H1 (cell line): ENCODE measurements around the gene C3orf62. TPM values are rescaled to one million over a fixed set of nuclear protein-coding genes. Genes with fewer than 3 reads are reported as not detected.

Experiments used
- CTCF ChIA-PET: fragments of 300-600 bp; sonication (Branson Sonifier 250); formaldehyde crosslinking; loops from one replicate; lab custom pipeline; 2021; ENCODE audit not compliant: partially characterized antibody; lab: Charles Lee
- POLR2A ChIA-PET: fragments of 300-600 bp; sonication (Branson Sonifier 250); formaldehyde crosslinking; loops from one replicate; lab custom pipeline; 2021; ENCODE audit warnings: inconsistent platforms; ENCODE audit not compliant: partially characterized antibody; lab: Charles Lee
- DNase-seq, 2 experiments: peaks; one replicate each; pipeline versions ENCODE4 v3.0.0 to v3.0.0-alpha.2; 2010 to 2022; ENCODE audit warnings: low spot score in 2 of 2, low read depth in 1 of 2, mixed read lengths in 1 of 2
- FAIRE-seq: peaks from 2 replicates; lab custom pipeline; 2011; peaks lifted over from hg19 to GRCh38; lab: Jason Lieb, UNC
- H2AFZ ChIP-seq: 2 replicates; pipeline ENCODE4 v1.8.1; 2012; ENCODE audit warnings: low read length, inconsistent platforms
- H2AK5ac ChIP-seq: 2 replicates; pipeline ENCODE4 v1.6.1; 2013; ENCODE audit warnings: low read depth, low read length
- H2BK120ac ChIP-seq: replicated peaks from 2 replicates; pipeline ENCODE3; 2013; ENCODE audit warnings: low read depth, low read length, inconsistent platforms
- H2BK12ac ChIP-seq: 2 replicates; pipeline ENCODE4 v1.6.1; 2013; ENCODE audit warnings: low read depth, low read length
- H2BK15ac ChIP-seq: 2 replicates; pipeline ENCODE4 v1.6.1; 2013; ENCODE audit warnings: low read length
- H2BK20ac ChIP-seq: 2 replicates; pipeline ENCODE4 v1.6.1; 2013; ENCODE audit warnings: low read length
- H2BK5ac ChIP-seq: 2 replicates; pipeline ENCODE4 v1.6.1; 2013; ENCODE audit warnings: low read depth, low read length
- H3K14ac ChIP-seq: 2 replicates; pipeline ENCODE4 v1.6.1; 2013; ENCODE audit warnings: inconsistent platforms; ENCODE audit not compliant: insufficient read length
- H3K18ac ChIP-seq: 2 replicates; pipeline ENCODE4 v1.6.1; 2013; ENCODE audit warnings: low read length; ENCODE audit errors: extremely low read depth
- H3K23ac ChIP-seq: 2 replicates; pipeline ENCODE4 v1.6.1; 2013; ENCODE audit warnings: inconsistent platforms; ENCODE audit not compliant: insufficient read length
- H3K23me2 ChIP-seq: 2 replicates; pipeline ENCODE4 v1.6.1; 2013; ENCODE audit warnings: low read depth, low read length
- H3K27ac ChIP-seq: 2 replicates; pipeline ENCODE4 v1.6.1; 2011; ENCODE audit warnings: low read depth, low read length, inconsistent platforms
- H3K27me3 ChIP-seq, 4 experiments: replicated peaks in 1 of 4; 1 replicate in 1 of 4; 2 replicates in 3 of 4; pipeline versions ENCODE4 v1.6.1 to v1.8.1; 2011 to 2013; ENCODE audit warnings: low read length in 3 of 4, mild to moderate bottlenecking in 3 of 4, inconsistent platforms in 2 of 4, mixed read lengths in 2 of 4, moderate library complexity in 1 of 4; ENCODE audit not compliant: control insufficient read depth in 3 of 4, insufficient read depth in 3 of 4; ENCODE audit errors: extremely low read depth in 1 of 4
- H3K36me3 ChIP-seq, 4 experiments: 2 replicates each; pipeline versions ENCODE4 v1.6.1 to v1.8.1; 2011 to 2013; ENCODE audit warnings: mild to moderate bottlenecking in 4 of 4, low read length in 3 of 4, moderate library complexity in 2 of 4, control low read depth in 1 of 4, inconsistent platforms in 1 of 4; ENCODE audit not compliant: insufficient read depth in 4 of 4, control insufficient read depth in 2 of 4
- H3K4ac ChIP-seq: replicated peaks from 2 replicates; pipeline ENCODE3; 2013; ENCODE audit warnings: low read length, low read depth, mixed read lengths, inconsistent platforms; ENCODE audit not compliant: insufficient read length
- H3K4me1 ChIP-seq, 4 experiments: replicated peaks in 1 of 4; 1 replicate in 1 of 4; 2 replicates in 3 of 4; pipeline versions ENCODE4 v1.6.1 to v1.8.1; 2011 to 2013; ENCODE audit warnings: low read length in 3 of 4, inconsistent platforms in 2 of 4, mixed read lengths in 1 of 4; ENCODE audit not compliant: insufficient read depth in 4 of 4, control insufficient read depth in 3 of 4
- H3K4me2 ChIP-seq, 2 experiments: 2 replicates each; pipeline versions ENCODE4 v1.6.1 to v1.8.1; 2011 to 2013; ENCODE audit warnings: low read depth in 2 of 2, low read length in 2 of 2, control low read depth in 1 of 2, inconsistent platforms in 1 of 2, mild to moderate bottlenecking in 1 of 2; ENCODE audit not compliant: insufficient read depth in 1 of 2
- H3K4me3 ChIP-seq, 4 experiments: fragments of 200-600, 300-600 bp in 1 of 4; sonication (generic), shearing (Covaris generic), sonication (Bioruptor Twin) in 1 of 4; 2 replicates each; pipeline versions ENCODE4 v1.5.1 to v1.8.1; 2011 to 2016; ENCODE audit warnings: low read length in 4 of 4, low read depth in 3 of 4, control low read depth in 2 of 4, inconsistent platforms in 2 of 4, mild to moderate bottlenecking in 2 of 4, mixed read lengths in 1 of 4, moderate library complexity in 1 of 4; ENCODE audit not compliant: insufficient read depth in 2 of 4; ENCODE audit errors: extremely low read depth in 1 of 4
- H3K56ac ChIP-seq: replicated peaks from 2 replicates; pipeline ENCODE3; 2013; ENCODE audit warnings: low read depth, mild to moderate bottlenecking, mixed read lengths, low read length, inconsistent platforms; ENCODE audit not compliant: insufficient read length
- H3K79me1 ChIP-seq: 2 replicates; pipeline ENCODE4 v1.6.1; 2013; ENCODE audit warnings: low read depth, low read length, control low read depth
- H3K79me2 ChIP-seq, 2 experiments: 2 replicates each; pipeline versions ENCODE4 v1.6.1 to v1.8.1; 2012 to 2013; ENCODE audit warnings: low read length in 2 of 2, mild to moderate bottlenecking in 2 of 2, inconsistent platforms in 1 of 2; ENCODE audit not compliant: insufficient read depth in 2 of 2, control insufficient read depth in 1 of 2
- H3K9ac ChIP-seq, 4 experiments: replicated peaks in 1 of 4; 1 replicate in 1 of 4; 2 replicates in 3 of 4; pipeline versions ENCODE4 v1.6.1 to v1.8.1; 2011 to 2013; ENCODE audit warnings: low read depth in 3 of 4, low read length in 3 of 4, control low read depth in 2 of 4, mild to moderate bottlenecking in 2 of 4, moderate library complexity in 2 of 4, inconsistent platforms in 1 of 4; ENCODE audit errors: extremely low read depth in 1 of 4
- H3K9me3 ChIP-seq, 2 experiments: 2 replicates each; pipeline versions ENCODE4 v1.6.1 to v1.8.1; 2012 to 2013; ENCODE audit warnings: mild to moderate bottlenecking in 2 of 2, moderate library complexity in 2 of 2, control low read depth in 1 of 2, inconsistent platforms in 1 of 2, low read depth in 1 of 2, low read length in 1 of 2, mixed read lengths in 1 of 2; ENCODE audit not compliant: insufficient read depth in 2 of 2
- H4K20me1 ChIP-seq, 2 experiments: replicated peaks in 1 of 2; 2 replicates each; pipeline versions ENCODE3 to v1.8.1; 2011 to 2013; ENCODE audit warnings: inconsistent platforms in 2 of 2, low read length in 2 of 2, mild to moderate bottlenecking in 1 of 2; ENCODE audit not compliant: insufficient read depth in 2 of 2, control insufficient read depth in 1 of 2
- H4K5ac ChIP-seq: 2 replicates; pipeline ENCODE4 v1.6.1; 2013; ENCODE audit warnings: low read length, low read depth, mixed read lengths, inconsistent platforms; ENCODE audit not compliant: insufficient read length
- H4K8ac ChIP-seq: 2 replicates; pipeline ENCODE4 v1.8.0; 2013; ENCODE audit warnings: mild to moderate bottlenecking, moderate library complexity, low read length, inconsistent platforms; ENCODE audit not compliant: insufficient read depth; ENCODE audit errors: extremely low read depth
- H4K91ac ChIP-seq: replicated peaks from 2 replicates; pipeline ENCODE3; 2013; ENCODE audit warnings: low read length, mixed read lengths, inconsistent platforms; ENCODE audit not compliant: insufficient read length
- ASH2L ChIP-seq: fragments of 200-600, 300-600 bp; sonication (generic); IDR thresholded peaks from one replicate; pipeline ENCODE4 v1.7.1; 2017; ENCODE audit warnings: low read length
- BACH1 ChIP-seq: IDR thresholded peaks from 2 replicates; pipeline ENCODE4 v1.6.1; 2012; ENCODE audit warnings: low read length, improper control_type of control experiment
- BRCA1 ChIP-seq: IDR thresholded peaks from 2 replicates; pipeline ENCODE4 v1.6.1; 2012; ENCODE audit warnings: low read depth, low read length, improper control_type of control experiment
- CHD2 ChIP-seq: IDR thresholded peaks from 2 replicates; pipeline ENCODE4 v1.6.1; 2012; ENCODE audit warnings: low read length, improper control_type of control experiment
- E2F6 ChIP-seq: IDR thresholded peaks from 2 replicates; pipeline ENCODE4 v1.6.1; 2012; ENCODE audit warnings: inconsistent platforms
- PHF8 ChIP-seq: fragments of 200-600 bp; sonication (generic); conservative IDR thresholded peaks from 2 replicates; pipeline ENCODE4 v1.7.1; 2012; ENCODE audit warnings: low read depth, mild to moderate bottlenecking, inconsistent platforms, low read length, moderate library complexity
- TAF1 ChIP-seq: IDR thresholded peaks from 2 replicates; pipeline ENCODE4 v1.6.1; 2011; ENCODE audit warnings: mild to moderate bottlenecking, low read depth, low read length
- YY1 ChIP-seq: IDR thresholded peaks from 2 replicates; pipeline ENCODE4 v1.6.1; 2011; ENCODE audit warnings: low read depth, mild to moderate bottlenecking, low read length
- WGBS, 2 experiments: shearing (Covaris generic) in 1 of 2; methylation state at CpG; one replicate each; pipeline versions ENCODE4 v1.1.6 to v1.1.7; 2013 to 2015; ENCODE audit warnings: low lambda C conversion rate in 2 of 2, mixed read lengths in 2 of 2, inconsistent platforms in 1 of 2, low coverage in 1 of 2, missing lambda C conversion rate in 1 of 2; ENCODE audit not compliant: insufficient replicate concordance in 2 of 2, insufficient coverage in 1 of 2, insufficient read length in 1 of 2; ENCODE audit errors: extremely low coverage in 1 of 2, missing lambda C conversion rate in 1 of 2; 5-methylcytosine and 5-hydroxymethylcytosine counted together
- long read RNA-seq, 2 experiments: library from RNA in 1 of 2; library from capped mRNA in 1 of 2; stranded (forward); transcript quantifications; one replicate each; pipeline ENCODE4 v2.0.0, GENCODE V29; 2021; ENCODE audit warnings: inconsistent platforms in 1 of 2
- polyA minus RNA-seq, 3 experiments: library from RNA; depleted of rRNA, polyadenylated mRNA; stranded (reverse); fragments of >200 nt; gene quantifications; 1 replicate in 2 of 3; 2 replicates in 1 of 3; pipeline ENCODE4 v1.2.3, GENCODE V29; 2011
- polyA plus RNA-seq, 7 experiments: library from polyadenylated mRNA; depleted of rRNA in 3 of 7; stranded (reverse) in 5 of 7; unstranded in 2 of 7; fragments of >200 nt in 5 of 7; fragments of 200-250 nt in 2 of 7; gene quantifications; 1 replicate in 5 of 7; 2 replicates in 1 of 7; 4 replicates in 1 of 7; pipeline versions ENCODE4 v1.2.1 to v1.2.3, GENCODE V29; 2011 to 2013; ENCODE audit warnings: missing spikeins in 2 of 7, mixed read lengths in 2 of 7
- total RNA-seq: library from RNA; stranded (reverse); fragmentation: NEBNext Ultra II Directional; extraction: Animal tissue kit (Norgen Biotek cat#: 25700); gene quantifications from 2 replicates; pipeline ENCODE4 v1.2.1, GENCODE V29; 2021

The C3orf62 gene
- total RNA-seq, result 3.0 and 3.2 TPM in 2 replicates
- 1.1 and 1.4 TPM in 2 replicates for polyA plus RNA-seq (2011; rRNA removed)
- 1.9 TPM for polyA plus RNA-seq (2011; cell fraction: cytosol; rRNA removed)
- 4.2 TPM for polyA plus RNA-seq (2011; cell fraction: nucleus; rRNA removed)
- 2.0 to 2.8 TPM (median 2.2 TPM) in 4 replicates for polyA plus RNA-seq (2012, experiment 1 of 2)
- polyA plus RNA-seq (2012, experiment 2 of 2), result 0.51 TPM
- polyA plus RNA-seq (2013, experiment 1 of 2), result 4.5 TPM
- 2.9 TPM for polyA plus RNA-seq (2013, experiment 2 of 2)
- 2.7 and 3.1 TPM in 2 replicates for polyA minus RNA-seq (2011; rRNA and poly(A)+ RNA removed)
- polyA minus RNA-seq (2011; cell fraction: cytosol; rRNA and poly(A)+ RNA removed), result 0.81 TPM
- polyA minus RNA-seq (2011; cell fraction: nucleus; rRNA and poly(A)+ RNA removed), result 3.8 TPM
- long read RNA-seq, experiment 1, partial matches to known transcripts, result 0 of 8 reads
- long read RNA-seq, experiment 1, other reads (novel, unspliced or antisense), result 8 of 8 reads
- long read RNA-seq, experiment 2, result 0 reads

- no peak within 1 kb of the TSS for H3K4ac ChIP-seq
- no peak within 1 kb of the TSS for H3K23ac ChIP-seq
- peak within 1 kb of the TSS; percentile 25 to 55 (median 36) for H3K4me3 ChIP-seq
- H3K56ac ChIP-seq, result no peak within 1 kb of the TSS
- peak within 1 kb of the TSS; percentile 32; the same call in 1 of the 2 replicates for H3K18ac ChIP-seq
- ChIA-PET POLR2A (interaction anchor here (0.8 to 1.4 kb wide), 6 partner anchors 11 to 192 kb away, joined by 3 to 5 read pairs (median 4); partner anchors contain the start of gene QRICH1), CTCF (interaction anchor here (0.6 to 1.3 kb wide), 3 partner anchors 14 to 358 kb away, joined by 3 read pairs; no protein-coding TSS in a partner anchor)
- H2AK5ac ChIP-seq, result no peak within 1 kb of the TSS
- no peak within 1 kb of the TSS for H4K5ac ChIP-seq
- H3K27me3 ChIP-seq, result no peaks in the 10 kb centered on the region
- no peaks in the 10 kb centered on the region for H4K20me1 ChIP-seq
- no peak within 1 kb of the TSS for H2BK120ac ChIP-seq
- H3K4me1 ChIP-seq, result peaks cover 0 to 4% (median 1%) of the 10 kb centered on the region in 4 experiments; a peak in 3 of 7 replicates
- peak within 1 kb of the TSS; percentile 30; the same call in 1 of the 2 replicates for H3K27ac ChIP-seq
- no peak within 1 kb of the TSS for H4K91ac ChIP-seq
- no peak within 1 kb of the TSS for H2BK12ac ChIP-seq
- H3K14ac ChIP-seq, result no peak within 1 kb of the TSS
- WGBS, 2 experiments, result 49% methylated on average over 41 of the region's 51 CpGs; no CpG with 5 or more reads in 1 of the 2 experiments
- H3K4me2 ChIP-seq, result peak within 1 kb of the TSS; percentile 43 to 59
- H2BK5ac ChIP-seq, result no peak within 1 kb of the TSS
- H3K9ac ChIP-seq, result peak within 1 kb of the TSS in 3 of 4 experiments; percentile 10 to 18 (median 15); a peak in 4 of 7 replicates
- H3K79me1 ChIP-seq, result no peaks in the 10 kb centered on the region
- H3K36me3 ChIP-seq, result peaks cover 0 to 13% (median 6%) of the 10 kb centered on the region in 4 experiments; a peak in 3 of 8 replicates
- H2BK20ac ChIP-seq, result no peak within 1 kb of the TSS
- peak; percentile 34 to 73 for DNase-seq
- no peak for FAIRE-seq
- H4K8ac ChIP-seq, result peak within 1 kb of the TSS; percentile 91
- no peak within 1 kb of the TSS for H2BK15ac ChIP-seq
- no peaks in the 10 kb centered on the region for H3K23me2 ChIP-seq
- H3K79me2 ChIP-seq, result no peaks in the 10 kb centered on the region
- peak within 1 kb of the TSS; percentile 67 for H2AFZ ChIP-seq
- H3K9me3 ChIP-seq, result no peaks in the 10 kb centered on the region
- TF ChIP-seq BACH1 (peak; percentile 6; the same call in 1 of the 2 replicates), PHF8 (0 out of 2 replicates have a peak, but pooled peaks have one; percentile 28), ASH2L (peak; percentile 45), YY1 (0 out of 2 replicates have a peak, but pooled peaks have one; percentile 22), TAF1 (peak; percentile 51), E2F6 (peak; percentile 20; the same call in 1 of the 2 replicates), CHD2 (peak; percentile 83), BRCA1 (peak; percentile 46; the same call in 1 of the 2 replicates)
Observed at GRCh38 chr3:49276475-49277382, at the start of gene C3orf62. Gene C3orf62 (minus strand): TSS chr3:49277232. CDS start chr3:49276872, 360 bp downstream.
